ENCODE data around the gene PRKCD. TPM values are rescaled to one million over a fixed set of nuclear protein-coding genes. Genes with fewer than 3 reads are reported as not detected.

Gene PRKCD
- total RNA-seq, 1 experiment from 2014 or later = 19.2 TPM

DNA sequence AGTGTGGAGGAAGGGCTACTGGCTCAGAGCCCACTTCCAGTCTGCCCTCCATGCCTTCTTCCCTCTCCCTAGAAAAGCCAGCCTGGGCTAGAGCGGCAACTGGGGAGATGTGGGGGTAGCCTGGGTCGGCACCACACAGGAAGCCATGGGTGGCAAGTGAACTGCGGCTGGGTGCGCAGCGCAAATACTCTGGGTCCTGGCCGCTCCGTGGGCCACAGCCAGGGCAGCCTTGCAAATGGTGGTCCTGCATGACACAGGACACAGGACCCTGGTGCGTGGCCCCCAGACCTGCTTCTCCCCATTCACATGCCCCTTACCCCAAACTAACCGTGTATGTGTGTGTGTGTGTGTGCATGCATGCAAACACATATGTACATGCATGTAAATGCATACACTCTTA lies 25.7 kb downstream of the PRKCD start:
- ATAC-seq (no peak), DNase-seq (ENCODE audit: low spot score) (no peak)
- Mint-ChIP-seq H3K27me3 (ENCODE audit: low read depth) (no peaks in the 10 kb centered on the region), H3K4me3 (no peak overlapping the region), H3K4me1 (no peaks in the 10 kb centered on the region), H3K36me3 (peaks cover 7% of the 10 kb centered on the region; the same call in 1 of the 2 replicates), H3K9me3 (no peaks in the 10 kb centered on the region), H3K27ac (no peak overlapping the region)
- TF ChIP-seq, protein P1, sequence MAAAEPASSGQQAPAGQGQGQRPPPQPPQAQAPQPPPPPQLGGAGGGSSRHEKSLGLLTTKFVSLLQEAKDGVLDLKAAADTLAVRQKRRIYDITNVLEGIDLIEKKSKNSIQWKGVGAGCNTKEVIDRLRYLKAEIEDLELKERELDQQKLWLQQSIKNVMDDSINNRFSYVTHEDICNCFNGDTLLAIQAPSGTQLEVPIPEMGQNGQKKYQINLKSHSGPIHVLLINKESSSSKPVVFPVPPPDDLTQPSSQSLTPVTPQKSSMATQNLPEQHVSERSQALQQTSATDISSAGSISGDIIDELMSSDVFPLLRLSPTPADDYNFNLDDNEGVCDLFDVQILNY (CRISPR knock-in tag; IDR thresholded peaks at IDR 0.05) = no peak
- TF ChIP-seq JUN (CRISPR knock-in tag; IDR thresholded peaks at IDR 0.05) = no peak
- TF ChIP-seq GABPB1 (CRISPR knock-in tag; IDR thresholded peaks at IDR 0.05) = no peak
- no peak for TF ChIP-seq ZNF416 (CRISPR knock-in tag; IDR thresholded peaks at IDR 0.05)
- TF ChIP-seq, protein P2, sequence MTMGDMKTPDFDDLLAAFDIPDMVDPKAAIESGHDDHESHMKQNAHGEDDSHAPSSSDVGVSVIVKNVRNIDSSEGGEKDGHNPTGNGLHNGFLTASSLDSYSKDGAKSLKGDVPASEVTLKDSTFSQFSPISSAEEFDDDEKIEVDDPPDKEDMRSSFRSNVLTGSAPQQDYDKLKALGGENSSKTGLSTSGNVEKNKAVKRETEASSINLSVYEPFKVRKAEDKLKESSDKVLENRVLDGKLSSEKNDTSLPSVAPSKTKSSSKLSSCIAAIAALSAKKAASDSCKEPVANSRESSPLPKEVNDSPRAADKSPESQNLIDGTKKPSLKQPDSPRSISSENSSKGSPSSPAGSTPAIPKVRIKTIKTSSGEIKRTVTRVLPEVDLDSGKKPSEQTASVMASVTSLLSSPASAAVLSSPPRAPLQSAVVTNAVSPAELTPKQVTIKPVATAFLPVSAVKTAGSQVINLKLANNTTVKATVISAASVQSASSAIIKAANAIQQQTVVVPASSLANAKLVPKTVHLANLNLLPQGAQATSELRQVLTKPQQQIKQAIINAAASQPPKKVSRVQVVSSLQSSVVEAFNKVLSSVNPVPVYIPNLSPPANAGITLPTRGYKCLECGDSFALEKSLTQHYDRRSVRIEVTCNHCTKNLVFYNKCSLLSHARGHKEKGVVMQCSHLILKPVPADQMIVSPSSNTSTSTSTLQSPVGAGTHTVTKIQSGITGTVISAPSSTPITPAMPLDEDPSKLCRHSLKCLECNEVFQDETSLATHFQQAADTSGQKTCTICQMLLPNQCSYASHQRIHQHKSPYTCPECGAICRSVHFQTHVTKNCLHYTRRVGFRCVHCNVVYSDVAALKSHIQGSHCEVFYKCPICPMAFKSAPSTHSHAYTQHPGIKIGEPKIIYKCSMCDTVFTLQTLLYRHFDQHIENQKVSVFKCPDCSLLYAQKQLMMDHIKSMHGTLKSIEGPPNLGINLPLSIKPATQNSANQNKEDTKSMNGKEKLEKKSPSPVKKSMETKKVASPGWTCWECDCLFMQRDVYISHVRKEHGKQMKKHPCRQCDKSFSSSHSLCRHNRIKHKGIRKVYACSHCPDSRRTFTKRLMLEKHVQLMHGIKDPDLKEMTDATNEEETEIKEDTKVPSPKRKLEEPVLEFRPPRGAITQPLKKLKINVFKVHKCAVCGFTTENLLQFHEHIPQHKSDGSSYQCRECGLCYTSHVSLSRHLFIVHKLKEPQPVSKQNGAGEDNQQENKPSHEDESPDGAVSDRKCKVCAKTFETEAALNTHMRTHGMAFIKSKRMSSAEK (CRISPR knock-in tag; IDR thresholded peaks at IDR 0.05; ENCODE audit: borderline replicate concordance) = no peak
- TF ChIP-seq CREM (CRISPR knock-in tag; IDR thresholded peaks at IDR 0.05) = no peak
- TF ChIP-seq ZNF671 (CRISPR knock-in tag; IDR thresholded peaks at IDR 0.05) = no peak
- no peak for TF ChIP-seq FOXK1 (CRISPR knock-in tag; IDR thresholded peaks at IDR 0.05)
- TF ChIP-seq SOX15 (CRISPR knock-in tag; IDR thresholded peaks at IDR 0.05) = no peak
- TF ChIP-seq, protein P3, sequence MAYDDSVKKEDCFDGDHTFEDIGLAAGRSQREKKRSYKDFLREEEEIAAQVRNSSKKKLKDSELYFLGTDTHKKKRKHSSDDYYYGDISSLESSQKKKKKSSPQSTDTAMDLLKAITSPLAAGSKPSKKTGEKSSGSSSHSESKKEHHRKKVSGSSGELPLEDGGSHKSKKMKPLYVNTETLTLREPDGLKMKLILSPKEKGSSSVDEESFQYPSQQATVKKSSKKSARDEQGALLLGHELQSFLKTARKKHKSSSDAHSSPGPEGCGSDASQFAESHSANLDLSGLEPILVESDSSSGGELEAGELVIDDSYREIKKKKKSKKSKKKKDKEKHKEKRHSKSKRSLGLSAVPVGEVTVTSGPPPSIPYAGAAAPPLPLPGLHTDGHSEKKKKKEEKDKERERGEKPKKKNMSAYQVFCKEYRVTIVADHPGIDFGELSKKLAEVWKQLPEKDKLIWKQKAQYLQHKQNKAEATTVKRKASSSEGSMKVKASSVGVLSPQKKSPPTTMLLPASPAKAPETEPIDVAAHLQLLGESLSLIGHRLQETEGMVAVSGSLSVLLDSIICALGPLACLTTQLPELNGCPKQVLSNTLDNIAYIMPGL (CRISPR knock-in tag; IDR thresholded peaks at IDR 0.05) = no peak
- TF ChIP-seq NFATC4 (CRISPR knock-in tag; IDR thresholded peaks at IDR 0.05) = no peak
- TF ChIP-seq, protein P4, sequence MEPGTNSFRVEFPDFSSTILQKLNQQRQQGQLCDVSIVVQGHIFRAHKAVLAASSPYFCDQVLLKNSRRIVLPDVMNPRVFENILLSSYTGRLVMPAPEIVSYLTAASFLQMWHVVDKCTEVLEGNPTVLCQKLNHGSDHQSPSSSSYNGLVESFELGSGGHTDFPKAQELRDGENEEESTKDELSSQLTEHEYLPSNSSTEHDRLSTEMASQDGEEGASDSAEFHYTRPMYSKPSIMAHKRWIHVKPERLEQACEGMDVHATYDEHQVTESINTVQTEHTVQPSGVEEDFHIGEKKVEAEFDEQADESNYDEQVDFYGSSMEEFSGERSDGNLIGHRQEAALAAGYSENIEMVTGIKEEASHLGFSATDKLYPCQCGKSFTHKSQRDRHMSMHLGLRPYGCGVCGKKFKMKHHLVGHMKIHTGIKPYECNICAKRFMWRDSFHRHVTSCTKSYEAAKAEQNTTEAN (CRISPR knock-in tag; IDR thresholded peaks at IDR 0.05) = no peak
- TF ChIP-seq GTF2I (CRISPR knock-in tag; conservative IDR thresholded peaks at IDR 0.05) = no peak
- TF ChIP-seq SMAD3 (CRISPR knock-in tag; IDR thresholded peaks at IDR 0.05; ENCODE audit: borderline replicate concordance) = no peak
- TF ChIP-seq MXD4 (CRISPR knock-in tag; IDR thresholded peaks at IDR 0.05; ENCODE audit: borderline replicate concordance) = no peak
- TF ChIP-seq, protein P5, sequence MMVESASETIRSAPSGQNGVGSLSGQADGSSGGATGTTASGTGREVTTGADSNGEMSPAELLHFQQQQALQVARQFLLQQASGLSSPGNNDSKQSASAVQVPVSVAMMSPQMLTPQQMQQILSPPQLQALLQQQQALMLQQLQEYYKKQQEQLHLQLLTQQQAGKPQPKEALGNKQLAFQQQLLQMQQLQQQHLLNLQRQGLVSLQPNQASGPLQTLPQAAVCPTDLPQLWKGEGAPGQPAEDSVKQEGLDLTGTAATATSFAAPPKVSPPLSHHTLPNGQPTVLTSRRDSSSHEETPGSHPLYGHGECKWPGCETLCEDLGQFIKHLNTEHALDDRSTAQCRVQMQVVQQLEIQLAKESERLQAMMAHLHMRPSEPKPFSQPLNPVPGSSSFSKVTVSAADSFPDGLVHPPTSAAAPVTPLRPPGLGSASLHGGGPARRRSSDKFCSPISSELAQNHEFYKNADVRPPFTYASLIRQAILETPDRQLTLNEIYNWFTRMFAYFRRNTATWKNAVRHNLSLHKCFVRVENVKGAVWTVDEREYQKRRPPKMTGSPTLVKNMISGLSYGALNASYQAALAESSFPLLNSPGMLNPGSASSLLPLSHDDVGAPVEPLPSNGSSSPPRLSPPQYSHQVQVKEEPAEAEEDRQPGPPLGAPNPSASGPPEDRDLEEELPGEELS (CRISPR knock-in tag; IDR thresholded peaks at IDR 0.05) = no peak
- TF ChIP-seq NR2C2 (CRISPR knock-in tag; IDR thresholded peaks at IDR 0.05) = no peak
- TF ChIP-seq FOXJ3 (CRISPR knock-in tag; IDR thresholded peaks at IDR 0.05; ENCODE audit: borderline replicate concordance) = no peak
- no peak for TF ChIP-seq NR1H2 (CRISPR knock-in tag; IDR thresholded peaks at IDR 0.05)
- no peak for TF ChIP-seq ZNF317 (CRISPR knock-in tag; IDR thresholded peaks at IDR 0.05; ENCODE audit: borderline replicate concordance, low read depth)
- POLR2A ChIA-PET = no interaction called here
- CTCF ChIA-PET = no interaction called here
